Nephron (organoid): ENCODE measurements around the gene GSPT2.

Source experiments
- H3K27ac Mint-ChIP-seq, 3 experiments: 2 replicates each; pipeline ENCODE4 v1.8.0; 2020; ENCODE audit warnings: mixed read lengths in 3 of 3, mild to moderate bottlenecking in 2 of 3, moderate library complexity in 1 of 3
- H3K27me3 Mint-ChIP-seq: 2 replicates; pipeline ENCODE4 v1.8.0; 2021; ENCODE audit warnings: low read depth, mild to moderate bottlenecking, moderate library complexity, mixed read lengths
- H3K36me3 Mint-ChIP-seq: 2 replicates; pipeline ENCODE4 v1.8.0; 2020; ENCODE audit warnings: low read depth, mixed read lengths
- H3K4me1 Mint-ChIP-seq: 2 replicates; pipeline ENCODE4 v1.8.0; 2020; ENCODE audit warnings: mixed read lengths
- H3K4me3 Mint-ChIP-seq, 3 experiments: 2 replicates each; pipeline ENCODE4 v1.8.0; 2020; ENCODE audit warnings: mild to moderate bottlenecking in 3 of 3, mixed read lengths in 3 of 3, moderate library complexity in 2 of 3
- H3K9me3 Mint-ChIP-seq: 2 replicates; pipeline ENCODE4 v1.8.0; 2020; ENCODE audit warnings: mixed read lengths
- CTCF ChIP-seq, 3 experiments: fragments of 200-600 bp; sonication (generic); IDR thresholded peaks; one replicate each; pipeline ENCODE4 v1.5.0; 2021; ENCODE audit warnings: antibody characterized with exemption in 3 of 3; ENCODE audit not compliant: unreplicated experiment in 3 of 3

GSPT2 gene

GRCh38 chrX:51737091-51737490 is 6.2 kb upstream of the GSPT2 start:
- no peaks in the 10 kb centered on the region for H3K4me1 Mint-ChIP-seq
- H3K4me3 Mint-ChIP-seq, result no peak overlapping the region
- no peak overlapping the region for H3K27ac Mint-ChIP-seq
- H3K27me3 Mint-ChIP-seq, result peaks cover 26% of the 10 kb centered on the region
- TF ChIP-seq CTCF (IDR thresholded peaks at IDR 0.05; ENCODE audit: unreplicated experiment in 3 of 3), result no peak
- H3K36me3 Mint-ChIP-seq, result no peaks in the 10 kb centered on the region
- peaks cover 6% of the 10 kb centered on the region for H3K9me3 Mint-ChIP-seq

GRCh38 chrX:51742586-51742985 is 656 bp upstream of the GSPT2 start:
- peaks cover 35% of the 10 kb centered on the region for H3K36me3 Mint-ChIP-seq
- peak overlapping the region; percentile 89 to 92 (median 90) for H3K4me3 Mint-ChIP-seq
- no peak for TF ChIP-seq CTCF (IDR thresholded peaks at IDR 0.05; ENCODE audit: unreplicated experiment in 3 of 3)
- H3K27ac Mint-ChIP-seq, result peak overlapping the region; percentile 83 to 94 (median 94)
- peaks cover 23% of the 10 kb centered on the region for H3K27me3 Mint-ChIP-seq
- peaks cover 28% of the 10 kb centered on the region for H3K9me3 Mint-ChIP-seq
- peaks cover 23% of the 10 kb centered on the region for H3K4me1 Mint-ChIP-seq

GRCh38 chrX:51747671-51748070 is 4.4 kb downstream of the GSPT2 start:
- H3K9me3 Mint-ChIP-seq, result peaks cover 34% of the 10 kb centered on the region
- peaks cover 5% of the 10 kb centered on the region for H3K27me3 Mint-ChIP-seq
- H3K36me3 Mint-ChIP-seq, result peaks cover 35% of the 10 kb centered on the region
- TF ChIP-seq CTCF (IDR thresholded peaks at IDR 0.05; ENCODE audit: unreplicated experiment in 3 of 3), result no peak
- H3K4me1 Mint-ChIP-seq, result peaks cover 23% of the 10 kb centered on the region
- H3K4me3 Mint-ChIP-seq, result no peak overlapping the region
- no peak overlapping the region for H3K27ac Mint-ChIP-seq

GRCh38 chrX:51759055-51759839 is 16.0 kb downstream of the GSPT2 start:
- Mint-ChIP-seq H3K9me3 (no peaks in the 10 kb centered on the region), H3K27me3 (no peaks in the 10 kb centered on the region), H3K27ac (no peak overlapping the region), H3K36me3 (no peaks in the 10 kb centered on the region), H3K4me3 (no peak overlapping the region), H3K4me1 (no peaks in the 10 kb centered on the region)
- TF ChIP-seq CTCF (IDR thresholded peaks at IDR 0.05; ENCODE audit: unreplicated experiment in 3 of 3), result no peak

GRCh38 chrX:51760657-51761056 is 17.4 kb downstream of the GSPT2 start:
- Mint-ChIP-seq H3K27ac (no peak overlapping the region), H3K4me1 (no peaks in the 10 kb centered on the region), H3K4me3 (no peak overlapping the region), H3K9me3 (peaks cover under 1% of the 10 kb centered on the region), H3K36me3 (no peaks in the 10 kb centered on the region), H3K27me3 (no peaks in the 10 kb centered on the region)
- TF ChIP-seq CTCF (IDR thresholded peaks at IDR 0.05; ENCODE audit: unreplicated experiment in 3 of 3), result no peak

- no peak overlapping the region for H3K27ac Mint-ChIP-seq
- no peak overlapping the region for H3K4me3 Mint-ChIP-seq
- no peaks in the 10 kb centered on the region for H3K4me1 Mint-ChIP-seq
- H3K36me3 Mint-ChIP-seq, result no peaks in the 10 kb centered on the region
- H3K27me3 Mint-ChIP-seq, result peaks cover 5% of the 10 kb centered on the region
- peaks cover 6% of the 10 kb centered on the region for H3K9me3 Mint-ChIP-seq
- no peak for TF ChIP-seq CTCF (IDR thresholded peaks at IDR 0.05; ENCODE audit: unreplicated experiment in 3 of 3)
These were observed 23.3 kb downstream of the GSPT2 start for GRCh38 chrX:51766546-51766945.
